H1 (cell line): ENCODE measurements around the gene SEMA3C. TPM values are rescaled to one million over a fixed set of nuclear protein-coding genes. Genes with fewer than 3 reads are reported as not detected.

Experiments used
- CTCF ChIA-PET: fragments of 300-600 bp; sonication (Branson Sonifier 250); formaldehyde crosslinking; loops from one replicate; lab custom pipeline; 2021; ENCODE audit not compliant: partially characterized antibody; lab: Charles Lee
- POLR2A ChIA-PET: fragments of 300-600 bp; sonication (Branson Sonifier 250); formaldehyde crosslinking; loops from one replicate; lab custom pipeline; 2021; ENCODE audit warnings: inconsistent platforms; ENCODE audit not compliant: partially characterized antibody; lab: Charles Lee
- DNase-seq, 2 experiments: peaks; one replicate each; pipeline versions ENCODE4 v3.0.0 to v3.0.0-alpha.2; 2010 to 2022; ENCODE audit warnings: low spot score in 2 of 2, low read depth in 1 of 2, mixed read lengths in 1 of 2
- FAIRE-seq: peaks from 2 replicates; lab custom pipeline; 2011; peaks lifted over from hg19 to GRCh38; lab: Jason Lieb, UNC
- H2AFZ ChIP-seq: 2 replicates; pipeline ENCODE4 v1.8.1; 2012; ENCODE audit warnings: low read length, inconsistent platforms
- H2AK5ac ChIP-seq: 2 replicates; pipeline ENCODE4 v1.6.1; 2013; ENCODE audit warnings: low read depth, low read length
- H2BK120ac ChIP-seq: replicated peaks from 2 replicates; pipeline ENCODE3; 2013; ENCODE audit warnings: low read depth, low read length, inconsistent platforms
- H2BK12ac ChIP-seq: 2 replicates; pipeline ENCODE4 v1.6.1; 2013; ENCODE audit warnings: low read depth, low read length
- H2BK15ac ChIP-seq: 2 replicates; pipeline ENCODE4 v1.6.1; 2013; ENCODE audit warnings: low read length
- H2BK20ac ChIP-seq: 2 replicates; pipeline ENCODE4 v1.6.1; 2013; ENCODE audit warnings: low read length
- H2BK5ac ChIP-seq: 2 replicates; pipeline ENCODE4 v1.6.1; 2013; ENCODE audit warnings: low read depth, low read length
- H3K14ac ChIP-seq: 2 replicates; pipeline ENCODE4 v1.6.1; 2013; ENCODE audit warnings: inconsistent platforms; ENCODE audit not compliant: insufficient read length
- H3K18ac ChIP-seq: 2 replicates; pipeline ENCODE4 v1.6.1; 2013; ENCODE audit warnings: low read length; ENCODE audit errors: extremely low read depth
- H3K23ac ChIP-seq: 2 replicates; pipeline ENCODE4 v1.6.1; 2013; ENCODE audit warnings: inconsistent platforms; ENCODE audit not compliant: insufficient read length
- H3K23me2 ChIP-seq: 2 replicates; pipeline ENCODE4 v1.6.1; 2013; ENCODE audit warnings: low read depth, low read length
- H3K27ac ChIP-seq: 2 replicates; pipeline ENCODE4 v1.6.1; 2011; ENCODE audit warnings: low read depth, low read length, inconsistent platforms
- H3K27me3 ChIP-seq, 4 experiments: replicated peaks in 1 of 4; 1 replicate in 1 of 4; 2 replicates in 3 of 4; pipeline versions ENCODE4 v1.6.1 to v1.8.1; 2011 to 2013; ENCODE audit warnings: low read length in 3 of 4, mild to moderate bottlenecking in 3 of 4, inconsistent platforms in 2 of 4, mixed read lengths in 2 of 4, moderate library complexity in 1 of 4; ENCODE audit not compliant: control insufficient read depth in 3 of 4, insufficient read depth in 3 of 4; ENCODE audit errors: extremely low read depth in 1 of 4
- H3K36me3 ChIP-seq, 4 experiments: 2 replicates each; pipeline versions ENCODE4 v1.6.1 to v1.8.1; 2011 to 2013; ENCODE audit warnings: mild to moderate bottlenecking in 4 of 4, low read length in 3 of 4, moderate library complexity in 2 of 4, control low read depth in 1 of 4, inconsistent platforms in 1 of 4; ENCODE audit not compliant: insufficient read depth in 4 of 4, control insufficient read depth in 2 of 4
- H3K4ac ChIP-seq: replicated peaks from 2 replicates; pipeline ENCODE3; 2013; ENCODE audit warnings: low read length, low read depth, mixed read lengths, inconsistent platforms; ENCODE audit not compliant: insufficient read length
- H3K4me1 ChIP-seq, 4 experiments: replicated peaks in 1 of 4; 1 replicate in 1 of 4; 2 replicates in 3 of 4; pipeline versions ENCODE4 v1.6.1 to v1.8.1; 2011 to 2013; ENCODE audit warnings: low read length in 3 of 4, inconsistent platforms in 2 of 4, mixed read lengths in 1 of 4; ENCODE audit not compliant: insufficient read depth in 4 of 4, control insufficient read depth in 3 of 4
- H3K4me2 ChIP-seq, 2 experiments: 2 replicates each; pipeline versions ENCODE4 v1.6.1 to v1.8.1; 2011 to 2013; ENCODE audit warnings: low read depth in 2 of 2, low read length in 2 of 2, control low read depth in 1 of 2, inconsistent platforms in 1 of 2, mild to moderate bottlenecking in 1 of 2; ENCODE audit not compliant: insufficient read depth in 1 of 2
- H3K4me3 ChIP-seq, 4 experiments: fragments of 200-600, 300-600 bp in 1 of 4; sonication (generic), shearing (Covaris generic), sonication (Bioruptor Twin) in 1 of 4; 2 replicates each; pipeline versions ENCODE4 v1.5.1 to v1.8.1; 2011 to 2016; ENCODE audit warnings: low read length in 4 of 4, low read depth in 3 of 4, control low read depth in 2 of 4, inconsistent platforms in 2 of 4, mild to moderate bottlenecking in 2 of 4, mixed read lengths in 1 of 4, moderate library complexity in 1 of 4; ENCODE audit not compliant: insufficient read depth in 2 of 4; ENCODE audit errors: extremely low read depth in 1 of 4
- H3K56ac ChIP-seq: replicated peaks from 2 replicates; pipeline ENCODE3; 2013; ENCODE audit warnings: low read depth, mild to moderate bottlenecking, mixed read lengths, low read length, inconsistent platforms; ENCODE audit not compliant: insufficient read length
- H3K79me1 ChIP-seq: 2 replicates; pipeline ENCODE4 v1.6.1; 2013; ENCODE audit warnings: low read depth, low read length, control low read depth
- H3K79me2 ChIP-seq, 2 experiments: 2 replicates each; pipeline versions ENCODE4 v1.6.1 to v1.8.1; 2012 to 2013; ENCODE audit warnings: low read length in 2 of 2, mild to moderate bottlenecking in 2 of 2, inconsistent platforms in 1 of 2; ENCODE audit not compliant: insufficient read depth in 2 of 2, control insufficient read depth in 1 of 2
- H3K9ac ChIP-seq, 4 experiments: replicated peaks in 1 of 4; 1 replicate in 1 of 4; 2 replicates in 3 of 4; pipeline versions ENCODE4 v1.6.1 to v1.8.1; 2011 to 2013; ENCODE audit warnings: low read depth in 3 of 4, low read length in 3 of 4, control low read depth in 2 of 4, mild to moderate bottlenecking in 2 of 4, moderate library complexity in 2 of 4, inconsistent platforms in 1 of 4; ENCODE audit errors: extremely low read depth in 1 of 4
- H3K9me3 ChIP-seq, 2 experiments: 2 replicates each; pipeline versions ENCODE4 v1.6.1 to v1.8.1; 2012 to 2013; ENCODE audit warnings: mild to moderate bottlenecking in 2 of 2, moderate library complexity in 2 of 2, control low read depth in 1 of 2, inconsistent platforms in 1 of 2, low read depth in 1 of 2, low read length in 1 of 2, mixed read lengths in 1 of 2; ENCODE audit not compliant: insufficient read depth in 2 of 2
- H4K20me1 ChIP-seq, 2 experiments: replicated peaks in 1 of 2; 2 replicates each; pipeline versions ENCODE3 to v1.8.1; 2011 to 2013; ENCODE audit warnings: inconsistent platforms in 2 of 2, low read length in 2 of 2, mild to moderate bottlenecking in 1 of 2; ENCODE audit not compliant: insufficient read depth in 2 of 2, control insufficient read depth in 1 of 2
- H4K5ac ChIP-seq: 2 replicates; pipeline ENCODE4 v1.6.1; 2013; ENCODE audit warnings: low read length, low read depth, mixed read lengths, inconsistent platforms; ENCODE audit not compliant: insufficient read length
- H4K8ac ChIP-seq: 2 replicates; pipeline ENCODE4 v1.8.0; 2013; ENCODE audit warnings: mild to moderate bottlenecking, moderate library complexity, low read length, inconsistent platforms; ENCODE audit not compliant: insufficient read depth; ENCODE audit errors: extremely low read depth
- H4K91ac ChIP-seq: replicated peaks from 2 replicates; pipeline ENCODE3; 2013; ENCODE audit warnings: low read length, mixed read lengths, inconsistent platforms; ENCODE audit not compliant: insufficient read length
- BACH1 ChIP-seq: IDR thresholded peaks from 2 replicates; pipeline ENCODE4 v1.6.1; 2012; ENCODE audit warnings: low read length, improper control_type of control experiment
- CHD1 ChIP-seq: IDR thresholded peaks from 2 replicates; pipeline ENCODE4 v1.6.1; 2012; ENCODE audit warnings: low read depth, low read length, improper control_type of control experiment
- HDAC6 ChIP-seq: IDR thresholded peaks from one replicate; pipeline ENCODE4 v1.7.1; 2012; ENCODE audit warnings: low read depth, mild to moderate bottlenecking, inconsistent platforms, low read length, moderate library complexity
- RBBP5 ChIP-seq: IDR thresholded peaks from 2 replicates; pipeline ENCODE4 v1.7.1; 2012; ENCODE audit warnings: low read depth, mild to moderate bottlenecking, inconsistent platforms, low read length, moderate library complexity, borderline replicate concordance
- SAP30 ChIP-seq: fragments of 300-600 bp; sonication (generic); IDR thresholded peaks from 2 replicates; pipeline ENCODE4 v1.7.1; 2012; ENCODE audit warnings: low read length, moderate library complexity, mild to moderate bottlenecking, inconsistent platforms; ENCODE audit not compliant: insufficient read depth, insufficient replicate concordance
- SRF ChIP-seq: IDR thresholded peaks from 2 replicates; pipeline ENCODE4 v1.6.1; 2011; ENCODE audit warnings: mild to moderate bottlenecking, low read depth, low read length, moderate library complexity
- SUZ12 ChIP-seq: fragments of 200-600 bp; sonication (generic); IDR thresholded peaks from 2 replicates; pipeline ENCODE4 v1.6.1; 2012; ENCODE audit warnings: mild to moderate bottlenecking, inconsistent platforms, low read length, moderate library complexity, mixed read lengths
- TAF1 ChIP-seq: IDR thresholded peaks from 2 replicates; pipeline ENCODE4 v1.6.1; 2011; ENCODE audit warnings: mild to moderate bottlenecking, low read depth, low read length
- WGBS, 2 experiments: shearing (Covaris generic) in 1 of 2; methylation state at CpG; one replicate each; pipeline versions ENCODE4 v1.1.6 to v1.1.7; 2013 to 2015; ENCODE audit warnings: low lambda C conversion rate in 2 of 2, mixed read lengths in 2 of 2, inconsistent platforms in 1 of 2, low coverage in 1 of 2, missing lambda C conversion rate in 1 of 2; ENCODE audit not compliant: insufficient replicate concordance in 2 of 2, insufficient coverage in 1 of 2, insufficient read length in 1 of 2; ENCODE audit errors: extremely low coverage in 1 of 2, missing lambda C conversion rate in 1 of 2; 5-methylcytosine and 5-hydroxymethylcytosine counted together
- polyA plus RNA-seq, 7 experiments: library from polyadenylated mRNA; depleted of rRNA in 3 of 7; stranded (reverse) in 5 of 7; unstranded in 2 of 7; fragments of >200 nt in 5 of 7; fragments of 200-250 nt in 2 of 7; gene quantifications; 1 replicate in 5 of 7; 2 replicates in 1 of 7; 4 replicates in 1 of 7; pipeline versions ENCODE4 v1.2.1 to v1.2.3, GENCODE V29; 2011 to 2013; ENCODE audit warnings: missing spikeins in 2 of 7, mixed read lengths in 2 of 7
- total RNA-seq: library from RNA; stranded (reverse); fragmentation: NEBNext Ultra II Directional; extraction: Animal tissue kit (Norgen Biotek cat#: 25700); gene quantifications from 2 replicates; pipeline ENCODE4 v1.2.1, GENCODE V29; 2021
- TF ChIP-seq, protein P1 (sequence below): IDR thresholded peaks from 2 replicates; pipeline ENCODE4 v1.6.1; 2012; ENCODE audit warnings: inconsistent platforms

Gene SEMA3C
- total and polyA plus RNA-seq, 2 of the 8 experiments (the other 6 are each of a cell fraction or from before 2014, with no cell fraction given), result 0.15 to 1.4 TPM

DNA sequence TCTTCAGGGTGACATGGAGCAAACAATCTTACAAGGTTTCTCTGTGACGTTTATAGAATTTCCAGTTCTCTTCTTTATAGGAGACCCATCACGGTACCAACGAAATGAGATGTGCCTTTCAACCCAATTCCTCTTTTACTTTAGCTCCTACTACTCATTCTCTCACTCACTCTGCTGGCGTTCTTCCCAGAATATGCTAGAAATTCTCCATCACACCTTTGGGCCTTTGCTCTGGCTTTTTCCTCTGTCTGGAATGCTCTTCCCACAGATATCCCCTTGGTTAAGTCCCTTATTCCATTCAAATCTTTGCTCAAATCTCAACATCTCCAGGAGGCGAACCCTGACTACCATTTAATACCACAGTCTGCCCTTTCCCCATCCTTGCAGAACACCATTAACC, 39.0 kb downstream of the SEMA3C start:
- H4K5ac ChIP-seq, result no peak overlapping the region
- no peak overlapping the region for H3K4ac ChIP-seq
- H3K36me3 ChIP-seq, result no peaks in the 10 kb centered on the region
- no peak overlapping the region for H2AK5ac ChIP-seq
- no peak overlapping the region for H3K23ac ChIP-seq
- FAIRE-seq, result no peak
- no peak overlapping the region for H2BK120ac ChIP-seq
- H3K14ac ChIP-seq, result no peak overlapping the region
- 88% methylated on average over 5 of the region's 5 CpGs; no CpG with 5 or more reads in 1 of the 2 experiments for WGBS, 2 experiments
- no peaks in the 10 kb centered on the region for H3K79me1 ChIP-seq
- no peak overlapping the region for H4K8ac ChIP-seq
- no peaks in the 10 kb centered on the region for H3K9me3 ChIP-seq
- no peak for DNase-seq
- no peak overlapping the region for H2BK20ac ChIP-seq
- no peak overlapping the region for H2BK5ac ChIP-seq
- no peak overlapping the region for H3K18ac ChIP-seq
- no peak for TF ChIP-seq CHD1
- TF ChIP-seq HDAC6, result no peak
- no peak for TF ChIP-seq SRF
- TF ChIP-seq, protein P1, sequence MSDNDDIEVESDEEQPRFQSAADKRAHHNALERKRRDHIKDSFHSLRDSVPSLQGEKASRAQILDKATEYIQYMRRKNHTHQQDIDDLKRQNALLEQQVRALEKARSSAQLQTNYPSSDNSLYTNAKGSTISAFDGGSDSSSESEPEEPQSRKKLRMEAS, result no peak
- TF ChIP-seq TAF1, result no peak
- no peak for TF ChIP-seq SUZ12
- no peak for TF ChIP-seq RBBP5
- no peak for TF ChIP-seq SAP30
- TF ChIP-seq BACH1, result no peak
- TF ChIP-seq, all 59 proteins: peak for 0
- Histone ChIP-seq H3K4me3 (no peak overlapping the region), H3K56ac (no peak overlapping the region), H3K79me2 (no peaks in the 10 kb centered on the region), H4K91ac (no peak overlapping the region), H3K23me2 (peaks cover 1% of the 10 kb centered on the region; the same call in 1 of the 2 replicates), H3K27me3 (peaks cover 0 to 1% (median 0%) of the 10 kb centered on the region in 4 experiments; a peak in 1 of 7 replicates), H3K4me2 (no peak overlapping the region), H2BK15ac (no peak overlapping the region), H2BK12ac (no peak overlapping the region), H3K9ac (no peak overlapping the region), H4K20me1 (no peaks in the 10 kb centered on the region), H3K4me1 (no peaks in the 10 kb centered on the region), H2AFZ (no peak overlapping the region), H3K27ac (no peak overlapping the region)
- ChIA-PET POLR2A (no interaction called here), CTCF (interaction anchor here (0.6 to 1.6 kb wide), 2 partner anchors 20 to 26 kb away, joined by 3 to 4 read pairs; no protein-coding TSS in a partner anchor)
